Neural cell (in vitro differentiated cells): ENCODE data around the gene GPR180.

ENCODE experiments used
- CTCF ChIP-seq: fragments of 450-650 bp; IDR thresholded peaks from 2 replicates; pipeline ENCODE4 v1.5.1; 2014; ENCODE audit warnings: antibody characterized with exemption, mild to moderate bottlenecking, moderate library complexity; ENCODE audit not compliant: poor library complexity, severe bottlenecking
- EZH2 ChIP-seq: fragments of 200-600, 300-800 bp; shearing (Covaris generic), sonication (generic); IDR thresholded peaks from 2 replicates; pipeline ENCODE4 v1.6.1; 2014; ENCODE audit warnings: antibody characterized with exemption, low read length, borderline replicate concordance, mild to moderate bottlenecking; ENCODE audit not compliant: insufficient read depth, poor library complexity, severe bottlenecking
- MXI1 ChIP-seq: fragments of 450-650 bp; conservative IDR thresholded peaks from 2 replicates; pipeline ENCODE4 v1.6.1; 2014; ENCODE audit warnings: antibody characterized with exemption, mild to moderate bottlenecking; ENCODE audit not compliant: poor library complexity, severe bottlenecking
- POLR2AphosphoS5 ChIP-seq: IDR thresholded peaks from 2 replicates; pipeline ENCODE4 v1.6.1; 2012
- SMC3 ChIP-seq: fragments of 450-650 bp; conservative IDR thresholded peaks from 2 replicates; pipeline ENCODE4 v1.6.1; 2014; ENCODE audit warnings: antibody characterized with exemption, mild to moderate bottlenecking, moderate library complexity; ENCODE audit not compliant: poor library complexity
- TAF1 ChIP-seq: IDR thresholded peaks from 2 replicates; pipeline ENCODE4 v1.6.1; 2012; ENCODE audit warnings: low read depth
- TF ChIP-seq, protein P1 (sequence below): IDR thresholded peaks from 2 replicates; pipeline ENCODE4 v1.6.1; 2012; ENCODE audit warnings: borderline replicate concordance

- TF ChIP-seq CTCF (no peak), TAF1 (no peak), POLR2AphosphoS5 (no peak), EZH2 (no peak), MXI1 (no peak), SMC3 (no peak)
- TF ChIP-seq, protein P1, sequence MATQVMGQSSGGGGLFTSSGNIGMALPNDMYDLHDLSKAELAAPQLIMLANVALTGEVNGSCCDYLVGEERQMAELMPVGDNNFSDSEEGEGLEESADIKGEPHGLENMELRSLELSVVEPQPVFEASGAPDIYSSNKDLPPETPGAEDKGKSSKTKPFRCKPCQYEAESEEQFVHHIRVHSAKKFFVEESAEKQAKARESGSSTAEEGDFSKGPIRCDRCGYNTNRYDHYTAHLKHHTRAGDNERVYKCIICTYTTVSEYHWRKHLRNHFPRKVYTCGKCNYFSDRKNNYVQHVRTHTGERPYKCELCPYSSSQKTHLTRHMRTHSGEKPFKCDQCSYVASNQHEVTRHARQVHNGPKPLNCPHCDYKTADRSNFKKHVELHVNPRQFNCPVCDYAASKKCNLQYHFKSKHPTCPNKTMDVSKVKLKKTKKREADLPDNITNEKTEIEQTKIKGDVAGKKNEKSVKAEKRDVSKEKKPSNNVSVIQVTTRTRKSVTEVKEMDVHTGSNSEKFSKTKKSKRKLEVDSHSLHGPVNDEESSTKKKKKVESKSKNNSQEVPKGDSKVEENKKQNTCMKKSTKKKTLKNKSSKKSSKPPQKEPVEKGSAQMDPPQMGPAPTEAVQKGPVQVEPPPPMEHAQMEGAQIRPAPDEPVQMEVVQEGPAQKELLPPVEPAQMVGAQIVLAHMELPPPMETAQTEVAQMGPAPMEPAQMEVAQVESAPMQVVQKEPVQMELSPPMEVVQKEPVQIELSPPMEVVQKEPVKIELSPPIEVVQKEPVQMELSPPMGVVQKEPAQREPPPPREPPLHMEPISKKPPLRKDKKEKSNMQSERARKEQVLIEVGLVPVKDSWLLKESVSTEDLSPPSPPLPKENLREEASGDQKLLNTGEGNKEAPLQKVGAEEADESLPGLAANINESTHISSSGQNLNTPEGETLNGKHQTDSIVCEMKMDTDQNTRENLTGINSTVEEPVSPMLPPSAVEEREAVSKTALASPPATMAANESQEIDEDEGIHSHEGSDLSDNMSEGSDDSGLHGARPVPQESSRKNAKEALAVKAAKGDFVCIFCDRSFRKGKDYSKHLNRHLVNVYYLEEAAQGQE: no peak
Observed at GRCh38 chr13:94559222-94559795, 42.3 kb upstream of the GPR180 start.
